Epithelial cell of esophagus (primary cell): ENCODE results near the gene INPP5E.

Source experiments
- DNase-seq: peaks from one replicate; pipeline ENCODE4 v3.0.0; 2010; ENCODE audit warnings: low read depth
- H3K4me3 ChIP-seq: 2 replicates; pipeline ENCODE4 v1.5.1; 2011; ENCODE audit warnings: mild to moderate bottlenecking, low read length, control low read depth
- TF ChIP-seq, protein P1 (sequence below): IDR thresholded peaks from 2 replicates; pipeline ENCODE4 v1.5.1; 2011; ENCODE audit warnings: low read depth, mild to moderate bottlenecking, low read length, control low read depth, inconsistent platforms; ENCODE audit not compliant: insufficient read depth; ENCODE audit errors: missing control alignments

INPP5E gene

DNA sequence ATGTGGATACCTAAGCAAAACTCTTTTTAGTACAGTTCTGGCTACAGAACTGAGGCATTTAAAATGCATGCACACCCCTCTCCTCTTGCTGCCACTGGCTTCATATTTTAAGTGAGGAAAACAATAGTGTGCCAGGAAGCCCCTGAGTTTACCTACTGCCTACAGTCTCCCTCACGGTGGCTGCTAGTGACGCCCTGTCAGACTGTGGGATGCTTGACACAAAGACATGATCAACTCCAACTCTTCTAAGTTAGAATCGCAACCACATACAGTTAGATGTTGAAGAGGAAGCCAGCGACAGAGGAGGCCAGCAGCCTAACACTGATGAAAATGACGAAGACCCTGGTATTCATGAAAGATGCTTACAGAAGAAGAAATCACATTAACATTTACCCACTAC lies 41.9 kb upstream of the INPP5E start:
- DNase-seq, result no peak
- TF ChIP-seq, protein P1, sequence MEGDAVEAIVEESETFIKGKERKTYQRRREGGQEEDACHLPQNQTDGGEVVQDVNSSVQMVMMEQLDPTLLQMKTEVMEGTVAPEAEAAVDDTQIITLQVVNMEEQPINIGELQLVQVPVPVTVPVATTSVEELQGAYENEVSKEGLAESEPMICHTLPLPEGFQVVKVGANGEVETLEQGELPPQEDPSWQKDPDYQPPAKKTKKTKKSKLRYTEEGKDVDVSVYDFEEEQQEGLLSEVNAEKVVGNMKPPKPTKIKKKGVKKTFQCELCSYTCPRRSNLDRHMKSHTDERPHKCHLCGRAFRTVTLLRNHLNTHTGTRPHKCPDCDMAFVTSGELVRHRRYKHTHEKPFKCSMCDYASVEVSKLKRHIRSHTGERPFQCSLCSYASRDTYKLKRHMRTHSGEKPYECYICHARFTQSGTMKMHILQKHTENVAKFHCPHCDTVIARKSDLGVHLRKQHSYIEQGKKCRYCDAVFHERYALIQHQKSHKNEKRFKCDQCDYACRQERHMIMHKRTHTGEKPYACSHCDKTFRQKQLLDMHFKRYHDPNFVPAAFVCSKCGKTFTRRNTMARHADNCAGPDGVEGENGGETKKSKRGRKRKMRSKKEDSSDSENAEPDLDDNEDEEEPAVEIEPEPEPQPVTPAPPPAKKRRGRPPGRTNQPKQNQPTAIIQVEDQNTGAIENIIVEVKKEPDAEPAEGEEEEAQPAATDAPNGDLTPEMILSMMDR, result no peak
- peak overlapping the region; percentile 63 for H3K4me3 ChIP-seq

DNA sequence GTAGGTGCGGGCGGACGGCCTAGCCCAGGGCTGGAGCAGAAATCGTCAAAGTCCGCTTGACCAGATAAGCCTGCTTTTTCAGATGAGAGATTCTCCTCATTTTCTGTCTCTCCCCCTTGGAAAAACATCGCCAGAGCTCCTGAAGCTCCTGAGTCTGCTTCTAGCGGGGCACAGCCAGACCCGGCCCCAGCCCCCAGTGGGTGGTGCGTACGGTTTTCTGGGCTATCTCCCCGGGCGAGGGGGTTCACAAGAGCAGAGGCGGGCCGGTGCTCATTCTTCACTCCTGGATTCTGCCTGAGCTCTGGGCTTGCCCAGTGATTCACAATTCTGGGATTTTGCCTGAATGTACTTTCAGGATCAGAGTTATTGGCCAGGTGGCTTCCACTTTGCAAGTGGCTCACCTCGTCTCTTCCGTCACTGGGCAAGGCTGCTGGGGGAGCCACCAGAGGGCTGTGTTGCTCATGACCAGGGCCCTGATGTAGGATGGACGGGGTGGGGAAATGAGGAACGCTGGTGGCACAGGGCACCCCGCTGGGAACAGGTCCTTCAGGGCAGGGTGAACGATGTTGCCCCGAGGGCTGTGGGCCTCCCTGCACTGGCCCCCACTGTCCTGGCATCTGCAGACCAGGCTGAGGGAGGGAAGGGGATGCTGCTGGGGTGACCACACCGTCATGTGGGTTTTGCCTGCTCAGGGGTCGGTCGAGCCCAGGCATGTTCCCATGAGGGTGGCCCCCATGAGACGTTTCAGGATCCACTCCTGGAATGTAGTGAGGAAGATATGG lies 36.9 kb upstream of the INPP5E start:
- no peak overlapping the region for H3K4me3 ChIP-seq
- TF ChIP-seq, protein P1, result no peak
- no peak for DNase-seq

DNA sequence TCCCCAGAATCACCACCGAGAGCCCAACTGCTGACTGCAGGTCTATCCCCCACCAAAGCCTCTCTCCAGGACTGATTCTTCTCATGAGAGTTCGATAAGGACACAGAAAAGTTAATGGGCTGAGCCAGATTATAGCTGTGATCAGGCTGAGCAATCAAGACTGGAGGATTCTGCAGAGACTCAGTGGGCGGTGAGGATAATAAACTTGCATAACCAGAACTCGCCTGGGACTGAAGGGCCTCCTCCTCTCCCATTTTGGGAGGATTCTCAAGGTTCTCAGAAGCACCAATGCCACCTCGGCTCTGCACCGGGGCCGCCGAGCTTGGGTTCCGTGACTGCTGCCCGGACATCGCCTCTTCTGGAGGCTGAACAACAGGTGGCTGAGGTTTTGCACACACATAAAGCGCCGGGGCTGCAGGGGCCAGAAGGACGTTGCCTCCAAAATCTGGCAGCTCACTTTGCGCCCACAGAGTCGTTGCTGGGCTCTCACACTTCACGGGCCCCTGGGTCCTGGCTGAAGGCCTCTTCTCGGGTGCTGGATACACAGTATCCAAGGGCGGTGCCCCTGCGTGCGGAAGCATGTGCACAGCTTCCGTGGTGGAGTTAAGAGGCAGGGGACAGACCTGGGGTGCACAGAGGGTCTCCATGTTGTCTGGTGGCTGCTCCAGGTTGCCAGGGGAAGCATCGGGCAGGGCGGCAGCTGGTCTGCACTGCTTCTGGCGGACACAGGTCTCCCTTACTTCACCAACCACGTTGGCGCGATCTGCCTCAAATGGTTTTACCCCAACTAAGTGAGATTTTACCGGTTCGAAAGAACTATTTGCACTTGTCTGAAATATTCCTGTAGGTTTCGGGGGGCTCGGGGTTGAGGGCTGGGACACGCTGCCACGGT lies 35.6 kb upstream of the INPP5E start:
- DNase-seq, result no peak
- no peak overlapping the region for H3K4me3 ChIP-seq
- TF ChIP-seq, protein P1, result no peak

DNA sequence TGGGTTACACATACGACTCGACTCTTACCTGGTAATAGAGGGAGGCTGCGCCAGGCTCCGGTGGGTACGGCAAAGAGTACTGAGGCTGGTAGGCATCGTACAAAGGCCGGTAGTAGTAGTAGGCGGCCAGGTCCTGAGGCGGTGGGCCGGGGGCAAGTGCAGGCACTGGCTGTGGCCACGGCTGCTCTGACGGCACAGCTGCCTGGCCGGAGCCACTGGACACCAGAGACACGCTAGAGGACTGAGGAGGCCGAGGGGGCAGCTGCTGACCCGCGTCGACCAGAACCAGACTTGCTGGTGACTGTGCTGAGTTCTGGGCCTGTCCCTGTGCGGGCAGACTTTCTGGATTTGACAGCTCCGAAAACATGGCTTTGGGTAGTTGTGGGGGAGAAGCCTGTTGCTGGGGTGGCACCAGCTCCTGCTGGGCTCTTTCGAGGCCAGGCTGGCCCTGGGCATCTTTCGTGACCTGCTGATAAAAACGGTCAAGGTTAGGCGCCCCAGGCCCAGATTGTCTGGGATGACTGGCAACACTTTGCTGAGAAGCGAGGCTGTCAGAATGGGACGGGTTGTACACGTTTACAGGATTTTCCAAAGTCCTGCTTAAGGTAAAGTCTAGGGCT lies 34.5 kb upstream of the INPP5E start:
- no peak for DNase-seq
- TF ChIP-seq, protein P1, result no peak
- H3K4me3 ChIP-seq, result no peak overlapping the region

DNA sequence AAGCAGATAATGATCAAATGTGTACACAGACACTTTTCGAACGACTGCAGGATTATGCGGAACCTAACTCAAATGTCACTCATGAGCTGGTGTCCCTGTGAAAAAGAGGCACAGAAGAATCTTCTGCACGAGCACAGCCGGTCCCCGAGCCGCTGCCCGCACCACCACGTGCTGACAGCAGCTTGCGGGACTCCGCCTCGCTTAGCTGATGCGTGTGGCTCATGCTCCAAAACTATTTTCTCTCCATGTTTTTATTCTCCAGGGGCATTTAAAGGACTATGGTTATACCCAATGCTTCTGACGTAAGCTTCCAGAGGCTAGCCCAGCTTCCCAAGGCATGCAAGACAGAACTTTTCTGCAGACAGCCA lies 33.7 kb upstream of the INPP5E start:
- TF ChIP-seq, protein P1, result no peak
- DNase-seq, result no peak
- H3K4me3 ChIP-seq, result no peak overlapping the region

DNA sequence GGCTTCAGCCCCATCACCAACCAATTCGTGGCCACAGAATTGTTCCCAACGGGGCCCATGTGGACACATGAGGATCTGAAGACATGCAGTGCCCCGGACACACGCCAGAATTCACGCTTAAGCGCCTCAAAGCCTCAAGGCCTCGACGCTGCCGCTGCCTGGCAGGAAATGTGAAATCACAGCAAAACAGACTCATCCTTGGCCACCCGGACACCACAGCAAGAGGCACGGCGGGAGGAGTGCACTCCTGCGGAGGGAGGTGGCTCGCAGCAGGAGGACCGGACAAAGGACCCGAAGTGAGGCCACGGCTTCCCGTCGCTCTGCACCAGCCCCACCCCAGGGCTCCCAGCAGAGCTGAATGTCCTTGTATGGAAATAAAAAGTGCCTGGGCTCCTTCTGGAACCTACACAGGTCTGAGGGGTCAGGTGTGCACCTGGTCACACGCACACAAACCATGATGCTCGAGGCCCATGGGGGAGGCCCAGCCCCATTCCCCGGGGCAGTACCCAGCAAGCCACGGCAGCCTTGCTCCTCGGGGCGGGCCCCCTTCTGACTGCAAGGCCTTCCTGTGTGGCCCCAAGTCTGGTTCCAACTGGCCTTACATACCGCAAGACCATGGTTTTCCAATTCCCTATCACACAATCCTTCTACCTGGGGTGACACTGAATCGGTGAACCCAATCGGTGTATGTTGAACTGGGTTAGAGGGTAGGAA lies 33.2 kb upstream of the INPP5E start:
- DNase-seq, result no peak
- no peak overlapping the region for H3K4me3 ChIP-seq
- TF ChIP-seq, protein P1, result no peak
